GM18511 (cell line): Measurements from ENCODE around the gene PLAC1.

Source experiments
- ATAC-seq: cut with Tn5 transposase; IDR thresholded peaks from one replicate; pipeline ENCODE4 v1.9.1; 2021; ENCODE audit warnings: mild to moderate bottlenecking, moderate library complexity; ENCODE audit not compliant: unreplicated experiment

The PLAC1 gene

DNA sequence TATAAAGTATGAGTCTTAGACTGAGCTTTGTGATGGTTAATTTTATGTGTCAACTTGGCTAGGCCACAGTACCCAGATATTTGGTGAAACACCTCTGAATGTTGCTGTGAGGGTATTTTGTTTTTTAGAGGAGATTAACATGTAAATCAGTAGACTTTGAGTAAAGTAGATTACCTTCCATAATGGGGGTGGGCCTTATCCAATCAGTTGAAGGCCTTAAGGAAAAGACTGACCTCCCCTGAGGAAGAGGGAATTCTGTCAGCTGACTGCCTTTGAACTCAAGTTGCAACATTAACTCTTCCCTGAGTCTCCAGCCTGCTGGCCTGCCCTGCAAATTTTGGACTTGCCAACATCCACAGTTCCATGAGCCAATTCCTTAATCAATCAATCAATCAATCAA lies 66.0 kb downstream of the PLAC1 start:
- ATAC-seq = no peak

DNA sequence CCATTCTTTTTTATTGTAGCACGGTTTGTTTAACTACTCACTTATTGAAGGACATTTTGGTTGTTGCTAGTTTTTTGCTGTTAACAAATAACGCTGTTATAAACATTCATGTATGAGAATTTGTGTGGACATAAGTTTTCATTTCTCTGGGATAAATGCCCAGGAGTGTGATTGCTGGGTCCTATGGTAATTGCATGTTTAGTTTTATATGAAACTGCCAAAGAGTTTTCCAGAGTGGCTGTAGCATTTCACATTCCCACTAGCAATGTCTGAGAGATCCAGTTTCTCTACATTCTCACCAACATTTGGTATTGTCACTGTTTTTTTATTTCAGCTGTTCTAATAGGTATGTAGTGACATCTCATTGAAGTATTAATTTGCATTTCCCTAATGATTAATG lies 66.8 kb downstream of the PLAC1 start:
- no peak for ATAC-seq

DNA sequence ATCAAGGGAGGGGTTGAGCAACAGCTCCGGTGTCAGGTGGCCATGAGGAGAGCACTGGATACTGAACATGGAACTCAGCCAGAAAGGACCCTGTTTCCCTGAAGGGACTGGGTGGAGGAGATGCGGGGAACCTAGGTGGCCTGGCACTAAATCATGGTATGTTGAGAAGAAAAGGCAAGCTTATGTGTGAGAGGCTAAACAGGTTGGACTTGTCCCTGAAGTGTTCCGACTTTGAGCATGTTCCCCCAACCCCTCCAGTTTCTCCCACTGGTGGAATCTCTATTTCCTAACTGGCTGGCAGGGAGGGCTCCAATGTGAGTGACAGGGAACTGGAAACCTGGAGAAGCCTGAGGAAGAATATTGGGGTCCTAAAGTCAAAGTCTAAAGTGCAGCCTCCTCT lies 69.5 kb downstream of the PLAC1 start:
- ATAC-seq = no peak

DNA sequence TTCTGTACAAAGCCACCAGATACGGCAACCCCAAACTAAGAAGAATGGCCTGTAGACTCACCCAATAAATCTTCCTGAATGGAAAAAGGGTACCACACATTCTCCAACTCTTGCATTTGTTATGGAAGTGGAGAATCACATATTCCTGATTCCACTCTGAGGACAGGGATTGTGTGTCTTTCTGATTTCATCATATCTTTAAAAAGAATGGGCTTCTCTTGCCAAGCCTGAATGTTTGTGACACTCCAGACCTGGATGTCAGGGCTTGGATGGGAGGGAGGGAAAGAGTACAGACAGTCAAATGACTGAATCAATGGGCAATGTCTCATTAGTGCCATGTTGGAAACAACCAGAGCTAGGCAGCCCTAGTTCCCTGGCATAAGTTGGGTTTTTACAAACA lies 77.4 kb downstream of the PLAC1 start:
- no peak for ATAC-seq

DNA sequence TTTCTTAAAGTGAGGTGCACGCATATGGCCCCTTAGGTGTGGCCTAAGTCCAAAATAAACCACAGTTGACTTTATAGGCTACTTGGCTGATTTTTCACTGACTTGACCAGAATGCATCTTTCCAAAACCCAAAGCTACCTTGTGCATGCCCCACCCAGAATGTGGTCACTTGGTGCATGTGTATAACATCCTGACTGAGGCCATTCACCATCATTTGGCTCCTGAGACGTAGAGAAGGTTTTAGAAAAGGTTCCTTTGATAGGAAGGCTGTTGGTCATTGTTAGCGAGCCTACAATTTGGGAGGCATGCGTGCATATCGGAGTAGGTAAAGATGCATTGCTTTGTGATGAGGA lies 84.6 kb downstream of the PLAC1 start:
- ATAC-seq = no peak

- ATAC-seq = no peak
Observed at GRCh38 chrX:134572816-134573682, 85.2 kb downstream of the PLAC1 start.

- ATAC-seq = no peak
Observed at GRCh38 chrX:134571796-134572195, 86.5 kb downstream of the PLAC1 start.

- peak; percentile 54 for ATAC-seq
Observed at GRCh38 chrX:134570899-134571298, 87.4 kb downstream of the PLAC1 start.

GRCh38 chrX:134570509-134570846 lies 87.8 kb downstream of the PLAC1 start:
- no peak for ATAC-seq

- no peak for ATAC-seq
Observed at GRCh38 chrX:134569306-134569705, 89.0 kb downstream of the PLAC1 start.

GRCh38 chrX:134568285-134569016 lies 89.8 kb downstream of the PLAC1 start:
- no peak for ATAC-seq

- ATAC-seq = no peak
Observed at GRCh38 chrX:134566506-134566905, 91.8 kb downstream of the PLAC1 start.

DNA sequence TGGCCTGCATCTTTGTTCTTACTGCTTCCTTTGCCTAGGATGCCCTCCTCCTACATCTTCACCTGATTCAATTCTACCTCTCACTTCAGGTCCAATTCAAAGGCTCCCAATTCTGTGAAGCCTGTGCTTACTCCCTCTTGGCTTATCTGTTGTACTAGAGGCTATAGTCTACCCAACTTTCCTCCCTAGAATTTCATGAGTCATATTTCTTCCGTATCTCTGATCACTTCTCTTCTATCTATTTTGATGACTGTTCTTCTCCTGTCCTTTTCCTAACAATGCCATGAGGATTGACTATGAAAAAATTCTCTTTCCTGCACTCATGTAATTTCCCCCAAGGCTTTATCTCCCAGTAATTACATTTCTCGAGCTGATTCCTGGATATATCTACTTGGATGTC lies 96.3 kb downstream of the PLAC1 start:
- ATAC-seq = no peak

- no peak for ATAC-seq
Observed at GRCh38 chrX:134558133-134558532, 100.1 kb downstream of the PLAC1 start.

DNA sequence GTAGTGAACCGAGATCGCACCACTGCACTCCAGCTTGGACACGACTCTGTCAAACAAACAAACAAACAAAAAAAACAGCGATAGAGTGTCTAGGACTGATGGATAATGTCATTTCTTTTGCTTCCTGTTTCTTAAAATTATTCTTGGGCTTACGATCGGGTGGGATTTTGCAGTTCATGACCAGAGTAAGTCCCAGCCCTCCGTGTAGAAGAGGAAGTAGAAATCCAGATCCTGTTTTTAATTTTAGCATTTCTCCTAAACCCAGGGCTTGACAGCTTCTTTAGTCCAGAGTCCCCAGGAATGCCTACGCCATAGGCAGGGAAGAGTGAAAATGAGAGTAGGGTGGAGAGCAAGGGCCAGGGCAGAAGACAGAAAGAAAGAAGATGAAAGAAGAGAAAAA lies 104.0 kb downstream of the PLAC1 start:
- ATAC-seq = no peak

GRCh38 chrX:134552351-134552750 lies 105.9 kb downstream of the PLAC1 start:
- ATAC-seq = no peak

GRCh38 chrX:134551376-134552048 lies 106.8 kb downstream of the PLAC1 start:
- ATAC-seq = no peak

GRCh38 chrX:134548257-134549201 lies 109.7 kb downstream of the PLAC1 start:
- no peak for ATAC-seq

DNA sequence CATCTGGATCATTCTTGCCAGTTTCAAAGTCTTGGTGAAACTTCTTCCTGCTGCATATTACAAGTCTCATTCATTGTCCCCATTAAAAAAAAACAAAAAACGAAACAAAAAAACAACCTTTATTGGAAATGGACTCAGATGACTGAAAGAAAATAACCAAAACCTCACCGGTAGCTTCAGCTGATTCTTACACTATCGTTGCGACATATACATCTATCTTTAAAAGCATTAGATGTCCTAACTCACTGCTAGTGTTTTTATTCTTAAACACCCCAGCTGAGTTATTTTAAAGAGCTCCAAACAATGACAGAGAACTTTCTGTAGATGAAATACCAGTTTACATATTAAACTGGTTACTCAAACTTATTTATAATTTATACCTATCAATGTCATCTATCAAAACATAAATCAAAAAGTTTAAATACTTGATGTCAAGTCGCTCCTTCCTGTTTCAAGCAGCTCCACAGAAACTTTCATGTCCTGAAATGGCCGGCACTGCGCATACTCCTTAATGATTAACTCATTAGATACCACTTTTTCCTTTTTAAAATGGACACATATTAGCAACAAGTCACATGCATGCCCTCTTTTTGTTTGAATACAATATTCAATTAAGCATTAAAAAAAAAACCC lies 111.1 kb downstream of the PLAC1 start:
- ATAC-seq = no peak

- ATAC-seq = no peak
Observed at GRCh38 chrX:134546187-134546586, 112.1 kb downstream of the PLAC1 start.
